Measurements from ENCODE around the gene MKNK1. TPM values are rescaled to one million over a fixed set of nuclear protein-coding genes. Genes with fewer than 3 reads are reported as not detected.

The MKNK1 gene
- total RNA-seq, 6 experiments from 2014 or later: 18.0 to 24.3 (median 22.3) TPM

DNA sequence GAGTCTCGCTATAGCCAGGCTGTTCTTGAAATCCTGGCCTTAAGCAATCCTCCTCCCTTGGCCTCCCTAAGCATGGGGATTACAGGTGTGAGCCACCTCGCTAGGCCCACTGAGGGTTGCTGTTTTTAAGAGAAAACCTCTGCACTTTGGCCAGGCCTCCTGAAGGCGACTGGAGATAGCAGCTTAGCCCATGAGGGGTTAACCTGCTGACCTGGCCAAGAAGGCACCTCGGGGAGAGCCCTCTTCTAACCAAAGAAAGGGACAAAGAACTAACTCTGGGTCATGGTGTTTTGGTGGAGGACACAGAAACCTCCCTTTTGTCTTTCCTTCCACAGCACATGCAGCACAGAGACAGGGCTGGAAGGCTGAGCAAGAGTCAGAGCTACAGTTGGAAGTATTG lies 35.0 kb downstream of the MKNK1 start:
- Mint-ChIP-seq H3K36me3 (ENCODE audit: low read depth) (peaks cover 28% of the 10 kb centered on the region), H3K27ac (no peak overlapping the region), H3K4me1 (ENCODE audit: low read depth) (peaks cover 14% of the 10 kb centered on the region), H3K9me3 (no peaks in the 10 kb centered on the region), H3K27me3 (ENCODE audit: insufficient read depth) (no peaks in the 10 kb centered on the region), H3K4me3 (no peak overlapping the region)
- DNase-seq: no peak
- TF ChIP-seq, protein P1, sequence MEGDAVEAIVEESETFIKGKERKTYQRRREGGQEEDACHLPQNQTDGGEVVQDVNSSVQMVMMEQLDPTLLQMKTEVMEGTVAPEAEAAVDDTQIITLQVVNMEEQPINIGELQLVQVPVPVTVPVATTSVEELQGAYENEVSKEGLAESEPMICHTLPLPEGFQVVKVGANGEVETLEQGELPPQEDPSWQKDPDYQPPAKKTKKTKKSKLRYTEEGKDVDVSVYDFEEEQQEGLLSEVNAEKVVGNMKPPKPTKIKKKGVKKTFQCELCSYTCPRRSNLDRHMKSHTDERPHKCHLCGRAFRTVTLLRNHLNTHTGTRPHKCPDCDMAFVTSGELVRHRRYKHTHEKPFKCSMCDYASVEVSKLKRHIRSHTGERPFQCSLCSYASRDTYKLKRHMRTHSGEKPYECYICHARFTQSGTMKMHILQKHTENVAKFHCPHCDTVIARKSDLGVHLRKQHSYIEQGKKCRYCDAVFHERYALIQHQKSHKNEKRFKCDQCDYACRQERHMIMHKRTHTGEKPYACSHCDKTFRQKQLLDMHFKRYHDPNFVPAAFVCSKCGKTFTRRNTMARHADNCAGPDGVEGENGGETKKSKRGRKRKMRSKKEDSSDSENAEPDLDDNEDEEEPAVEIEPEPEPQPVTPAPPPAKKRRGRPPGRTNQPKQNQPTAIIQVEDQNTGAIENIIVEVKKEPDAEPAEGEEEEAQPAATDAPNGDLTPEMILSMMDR (IDR thresholded peaks at IDR 0.05): no peak

DNA sequence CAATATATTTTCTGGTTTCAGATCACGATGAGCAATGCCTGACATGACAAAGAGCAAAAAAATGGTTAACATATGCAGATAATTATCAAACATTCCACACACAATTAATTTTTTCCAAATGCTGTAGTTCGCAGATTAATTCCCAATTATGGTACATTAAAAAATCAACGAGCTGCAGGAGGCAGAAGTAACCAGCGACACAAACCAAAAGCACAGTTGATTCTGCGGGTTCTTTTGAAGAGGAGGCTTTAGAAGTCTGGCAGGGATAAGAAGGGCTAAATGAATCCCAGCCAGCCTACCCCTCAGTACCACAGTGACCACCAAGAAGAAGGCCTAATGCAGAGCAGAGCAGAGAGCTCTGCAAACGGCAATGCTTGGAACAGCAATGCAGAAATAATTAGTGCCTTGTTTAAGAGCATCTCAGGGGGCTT lies 35.6 kb downstream of the MKNK1 start:
- H3K4me3 Mint-ChIP-seq: no peak overlapping the region
- DNase-seq: no peak
- peak overlapping the region; percentile 16; the same call in 1 of the 2 replicates for H3K27ac Mint-ChIP-seq
- H3K27me3 Mint-ChIP-seq (ENCODE audit: insufficient read depth): no peaks in the 10 kb centered on the region
- H3K9me3 Mint-ChIP-seq: no peaks in the 10 kb centered on the region
- TF ChIP-seq, protein P1 (IDR thresholded peaks at IDR 0.05): no peak
- H3K4me1 Mint-ChIP-seq (ENCODE audit: low read depth): peaks cover 14% of the 10 kb centered on the region
- peaks cover 28% of the 10 kb centered on the region for H3K36me3 Mint-ChIP-seq (ENCODE audit: low read depth)

DNA sequence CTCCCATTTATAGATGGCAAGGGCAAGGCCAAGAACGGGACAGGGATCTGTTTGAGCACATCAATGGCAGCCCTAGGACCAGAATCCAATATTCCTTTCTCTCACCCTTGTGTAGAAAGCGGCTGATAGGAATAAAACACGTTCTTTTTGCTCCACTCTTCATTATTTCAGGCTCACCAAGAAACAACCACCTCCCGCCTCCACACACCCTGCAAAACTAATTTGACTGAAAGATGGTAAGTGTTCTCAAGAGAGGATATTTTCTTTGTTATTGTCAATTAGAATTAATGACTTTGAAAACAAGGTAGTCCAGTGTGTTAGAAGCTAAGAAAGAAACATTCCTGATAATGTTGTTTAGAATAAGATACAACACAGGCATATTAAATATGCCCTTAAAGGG lies 40.7 kb downstream of the MKNK1 start:
- Mint-ChIP-seq H3K36me3 (ENCODE audit: low read depth) (peaks cover 28% of the 10 kb centered on the region), H3K27ac (no peak overlapping the region)

DNA sequence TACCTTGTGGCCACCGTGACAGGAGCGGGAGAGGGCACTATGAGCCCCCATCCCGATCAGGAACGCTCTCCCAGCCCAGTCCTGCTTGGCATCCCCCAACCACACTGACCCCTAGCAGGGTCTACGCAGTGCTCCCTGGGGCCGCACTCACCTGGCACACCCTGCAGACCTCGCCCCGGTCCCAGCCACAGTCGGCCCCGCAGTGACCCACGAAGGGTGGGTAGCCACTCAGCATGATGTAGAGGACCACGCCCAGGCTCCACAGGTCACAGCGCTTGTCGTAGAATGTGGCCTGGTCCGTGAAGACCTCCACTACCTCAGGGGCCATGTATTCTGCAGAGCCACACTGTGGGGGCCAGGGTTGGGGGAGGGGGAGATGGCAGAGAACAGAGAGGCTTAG lies 41.6 kb downstream of the MKNK1 start:
- H3K9me3 Mint-ChIP-seq: no peaks in the 10 kb centered on the region
- H3K36me3 Mint-ChIP-seq (ENCODE audit: low read depth): peaks cover 29% of the 10 kb centered on the region
- no peaks in the 10 kb centered on the region for H3K27me3 Mint-ChIP-seq (ENCODE audit: insufficient read depth)
- DNase-seq: no peak
- H3K27ac Mint-ChIP-seq: no peak overlapping the region
- TF ChIP-seq, protein P1 (IDR thresholded peaks at IDR 0.05): no peak
- H3K4me3 Mint-ChIP-seq: no peak overlapping the region
- H3K4me1 Mint-ChIP-seq (ENCODE audit: low read depth): no peaks in the 10 kb centered on the region

More for the DNA sequence above, 40.7 kb downstream of the MKNK1 start:
- no peak for DNase-seq
- H3K4me1 Mint-ChIP-seq (ENCODE audit: low read depth): peaks cover 6% of the 10 kb centered on the region
- no peaks in the 10 kb centered on the region for H3K9me3 Mint-ChIP-seq
- TF ChIP-seq, protein P1 (IDR thresholded peaks at IDR 0.05): no peak
- no peaks in the 10 kb centered on the region for H3K27me3 Mint-ChIP-seq (ENCODE audit: insufficient read depth)
- no peak overlapping the region for H3K4me3 Mint-ChIP-seq

DNA sequence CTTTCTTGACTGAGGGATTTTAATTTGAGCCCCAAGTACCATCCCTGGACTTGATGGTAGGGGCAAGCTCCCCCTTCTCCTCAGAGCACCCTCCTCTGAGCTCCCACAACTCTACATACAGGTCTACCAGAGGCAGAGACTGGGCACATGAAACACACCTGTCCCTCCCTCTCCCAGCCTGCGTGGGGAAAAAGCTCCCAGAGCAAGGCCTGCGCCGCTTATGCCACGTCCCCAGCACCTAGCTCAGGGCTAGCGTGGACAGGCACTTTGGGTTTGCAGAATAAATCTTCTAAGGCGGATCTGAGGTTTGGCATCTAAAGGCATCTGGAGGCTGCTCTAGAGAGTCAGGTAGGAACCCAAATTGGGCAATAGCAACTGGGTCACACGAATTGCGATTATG lies 45.1 kb downstream of the MKNK1 start:
- Mint-ChIP-seq H3K9me3 (no peaks in the 10 kb centered on the region), H3K27me3 (ENCODE audit: insufficient read depth) (no peaks in the 10 kb centered on the region), H3K4me1 (ENCODE audit: low read depth) (no peaks in the 10 kb centered on the region), H3K36me3 (ENCODE audit: low read depth) (peaks cover 6% of the 10 kb centered on the region), H3K27ac (no peak overlapping the region), H3K4me3 (no peak overlapping the region)
- DNase-seq: no peak
- TF ChIP-seq, protein P1 (IDR thresholded peaks at IDR 0.05): no peak
